Liver (tissue), 9 donors: ENCODE measurements around the gene BIRC6. TPM values are rescaled to one million over a fixed set of nuclear protein-coding genes. Genes with fewer than 3 reads are reported as not detected.
"Not testable (repeated sequence)": the region's sequence is repeated elsewhere in the genome, so short reads cannot be mapped to it uniquely, and the experiment has no call there.

ENCODE experiments used
- DNase-seq: peaks from one replicate; pipeline ENCODE4 v3.0.0-alpha.2; 2017; ENCODE audit warnings: low spot score
- H3K27ac ChIP-seq, 2 donors: one replicate each; pipeline ENCODE4 v1.7.0; 2013; ENCODE audit warnings: inconsistent platforms in 2 of 2, low read length in 2 of 2, control low read depth in 1 of 2, low read depth in 1 of 2, mild to moderate bottlenecking in 1 of 2
- H3K27me3 ChIP-seq, 4 donors: one replicate each; pipeline versions ENCODE4 v1.6.1 to v1.7.0; 2013; ENCODE audit warnings: low read length in 3 of 4, inconsistent platforms in 1 of 4, mild to moderate bottlenecking in 1 of 4, moderate library complexity in 1 of 4; ENCODE audit not compliant: control insufficient read depth in 4 of 4, insufficient read depth in 4 of 4
- H3K36me3 ChIP-seq, 4 donors: one replicate each; pipeline versions ENCODE4 v1.6.1 to v1.7.0; 2013; ENCODE audit warnings: low read length in 3 of 4, mild to moderate bottlenecking in 3 of 4, low read depth in 1 of 4, moderate library complexity in 1 of 4; ENCODE audit not compliant: control insufficient read depth in 4 of 4, insufficient read depth in 3 of 4
- H3K4me1 ChIP-seq, 4 donors: one replicate each; pipeline versions ENCODE4 v1.6.1 to v1.7.0; 2013; ENCODE audit warnings: low read length in 3 of 4, mild to moderate bottlenecking in 3 of 4, moderate library complexity in 1 of 4; ENCODE audit not compliant: control insufficient read depth in 4 of 4, insufficient read depth in 4 of 4
- H3K4me3 ChIP-seq, 3 donors: one replicate each; pipeline versions ENCODE4 v1.6.1 to v1.7.0; 2013; ENCODE audit warnings: low read length in 3 of 3, control low read depth in 1 of 3, low read depth in 1 of 3, mild to moderate bottlenecking in 1 of 3
- H3K9ac ChIP-seq, 2 donors: one replicate each; pipeline ENCODE4 v1.7.0; 2013; ENCODE audit warnings: low read length in 2 of 2, mild to moderate bottlenecking in 2 of 2, moderate library complexity in 2 of 2, control low read depth in 1 of 2, low read depth in 1 of 2
- H3K9me3 ChIP-seq, 4 donors: one replicate each; pipeline versions ENCODE4 v1.6.1 to v1.7.0; 2013; ENCODE audit warnings: low read length in 3 of 4; ENCODE audit not compliant: control insufficient read depth in 4 of 4
- ATF3 ChIP-seq: IDR thresholded peaks from 2 replicates; pipeline ENCODE4 v1.6.1; 2016; ENCODE audit warnings: antibody characterized with exemption
- CTCF ChIP-seq: fragments of 150-350 bp; IDR thresholded peaks from 2 replicates; pipeline ENCODE4 v1.5.1; 2017; ENCODE audit warnings: improper control_type of control experiment, low read depth, low read length; ENCODE audit not compliant: missing input control
- EGR1 ChIP-seq, 2 donors: IDR thresholded peaks; 2 replicates each; pipeline ENCODE4 v1.6.1; 2016 to 2018; ENCODE audit warnings: antibody characterized with exemption in 2 of 2, low read depth in 2 of 2
- FOXA1 ChIP-seq: IDR thresholded peaks from 2 replicates; pipeline ENCODE4 v1.6.1; 2016; ENCODE audit warnings: antibody characterized with exemption
- FOXA2 ChIP-seq: IDR thresholded peaks from 2 replicates; pipeline ENCODE4 v1.6.1; 2016; ENCODE audit warnings: antibody characterized with exemption
- HNF4A ChIP-seq, 2 donors: conservative IDR thresholded peaks; 2 replicates each; pipeline ENCODE4 v1.6.1; 2016; ENCODE audit warnings: antibody characterized with exemption in 2 of 2, mild to moderate bottlenecking in 2 of 2
- HNF4G ChIP-seq: IDR thresholded peaks from 2 replicates; pipeline ENCODE4 v1.6.1; 2016; ENCODE audit warnings: antibody characterized with exemption
- JUND ChIP-seq, 2 donors: IDR thresholded peaks; 2 replicates each; pipeline ENCODE4 v1.6.1; 2016; ENCODE audit warnings: antibody characterized with exemption in 2 of 2
- MAX ChIP-seq: IDR thresholded peaks from 2 replicates; pipeline ENCODE4 v1.6.1; 2016; ENCODE audit warnings: antibody characterized with exemption
- RAD21 ChIP-seq, 2 donors: IDR thresholded peaks; 2 replicates each; pipeline ENCODE4 v1.6.1; 2016; ENCODE audit warnings: antibody characterized with exemption in 2 of 2, mild to moderate bottlenecking in 2 of 2
- REST ChIP-seq: IDR thresholded peaks from 2 replicates; pipeline ENCODE4 v1.6.1; 2016; ENCODE audit warnings: antibody characterized with exemption, mild to moderate bottlenecking
- RXRA ChIP-seq, 2 donors: IDR thresholded peaks; 2 replicates each; pipeline ENCODE4 v1.6.1; 2017 to 2018; ENCODE audit warnings: antibody characterized with exemption in 2 of 2, mild to moderate bottlenecking in 1 of 2
- SP1 ChIP-seq: IDR thresholded peaks from 2 replicates; pipeline ENCODE4 v1.6.1; 2018; ENCODE audit warnings: antibody characterized with exemption, mild to moderate bottlenecking
- YY1 ChIP-seq: IDR thresholded peaks from 2 replicates; pipeline ENCODE4 v1.6.1; 2016; ENCODE audit warnings: antibody characterized with exemption, mild to moderate bottlenecking
- ZBTB33 ChIP-seq: IDR thresholded peaks from 2 replicates; pipeline ENCODE4 v1.6.1; 2016; ENCODE audit warnings: antibody characterized with exemption
- WGBS: extraction: QIAGEN DNeasy Blood & Tissue Kit; methylation state at CpG from one replicate; pipeline ENCODE4 v1.1.7; 2013; 5-methylcytosine and 5-hydroxymethylcytosine counted together
- polyA plus RNA-seq, 2 donors: library from polyadenylated mRNA; stranded (reverse) in 1 of 2; unstranded in 1 of 2; fragments of 200-250 nt in 1 of 2; fragments of >200 nt in 1 of 2; fragmentation: Nextera tagmentation in 1 of 2; extraction: Ambion mirVana in 1 of 2; gene quantifications; one replicate each; pipeline versions ENCODE4 v1.2.1 to v1.2.3, GENCODE V29; 2013 to 2015
- total RNA-seq, 2 donors: library from RNA; depleted of rRNA; stranded (reverse); fragments of >200 nt; gene quantifications; one replicate each; pipeline ENCODE4 v1.2.3, GENCODE V29; 2014
- donor health status: healthy.
- donor health status: healthy.
- donor health status: healthy.
- donor health status: healthy.
- donor health status: healthy.

The BIRC6 gene
- total and polyA plus RNA-seq, 4 donors: 11.1 to 171 (median 45.2) TPM

- H3K36me3 ChIP-seq, DNase-seq, H3K9me3 ChIP-seq, H3K27me3 ChIP-seq: not testable (repeated sequence)
- peak overlapping the region in 1 of 2 donors; percentile 43 for H3K9ac ChIP-seq
- WGBS: 36% methylated on average over 14 of the region's 14 CpGs
- TF ChIP-seq REST (peak; percentile 44), SP1 (peak; percentile 86), RAD21 (IDR thresholded peaks at IDR 0.05) (peak; percentile 31 to 37), YY1 (peak; percentile 57), RXRA (IDR thresholded peaks at IDR 0.05) (peak; percentile 69 to 78), MAX (peak; percentile 58), JUND (IDR thresholded peaks at IDR 0.05) (peak in 1 of 2 donors; percentile 67), HNF4G (peak; percentile 57), FOXA2 (peak; percentile 79), FOXA1 (peak; percentile 51), ZBTB33 (peak; percentile 63), HNF4A (conservative IDR thresholded peaks at IDR 0.05) (peak; percentile 84 to 85)
- H3K4me3 ChIP-seq: peak overlapping the region in 2 of 3 donors; percentile 23 to 26
- peaks cover 7 to 20% (median 12%) of the 10 kb centered on the region in 4 donors for H3K4me1 ChIP-seq
- peak overlapping the region; percentile 64 to 76 for H3K27ac ChIP-seq
Measured at GRCh38 chr2:32329180-32329980, 27.4 kb upstream of the BIRC6 start.

GRCh38 chr2:32330136-32330535 is 26.7 kb upstream of the BIRC6 start:
- 75% methylated on average over 2 of the region's 2 CpGs for WGBS
- H3K9me3 ChIP-seq: no peaks in the 10 kb centered on the region
- no peaks in the 10 kb centered on the region for H3K27me3 ChIP-seq
- peaks cover 7 to 20% (median 12%) of the 10 kb centered on the region in 4 donors for H3K4me1 ChIP-seq
- TF ChIP-seq FOXA2 (no peak), JUND (IDR thresholded peaks at IDR 0.05) (no peak), MAX (no peak), EGR1 (IDR thresholded peaks at IDR 0.05; ENCODE audit: low read depth in 2 of 2) (no peak), REST (no peak), CTCF (no peak), ATF3 (no peak), RAD21 (IDR thresholded peaks at IDR 0.05) (no peak)
- no peak overlapping the region for H3K4me3 ChIP-seq
- H3K36me3 ChIP-seq: no peaks in the 10 kb centered on the region
- H3K27ac ChIP-seq: peak overlapping the region in 1 of 2 donors; percentile 10
- DNase-seq: no peak
- no peak overlapping the region for H3K9ac ChIP-seq
